GM12891 (cell line): ENCODE results near the gene TMEM30A.

Source experiments
- PAX5 ChIP-seq: IDR thresholded peaks from 2 replicates; pipeline ENCODE4 v1.6.1; 2011; ENCODE audit warnings: low read length, moderate library complexity, mild to moderate bottlenecking; ENCODE audit not compliant: insufficient read depth, severe bottlenecking
- POLR2A ChIP-seq: IDR thresholded peaks from 2 replicates; pipeline ENCODE4 v1.6.1; 2011; ENCODE audit warnings: low read depth, low read length, control low read depth
- POLR2AphosphoS5 ChIP-seq: IDR thresholded peaks from 2 replicates; pipeline ENCODE4 v1.6.1; 2011; ENCODE audit warnings: low read depth, low read length, control low read depth
- POU2F2 ChIP-seq: IDR thresholded peaks from 2 replicates; pipeline ENCODE4 v1.6.1; 2011; ENCODE audit warnings: low read depth, mild to moderate bottlenecking, control low read depth, low read length, moderate library complexity
- SPI1 ChIP-seq: IDR thresholded peaks from 2 replicates; pipeline ENCODE4 v1.6.1; 2011; ENCODE audit warnings: low read depth, low read length, control low read depth
- TAF1 ChIP-seq: IDR thresholded peaks from 2 replicates; pipeline ENCODE4 v1.6.1; 2011; ENCODE audit warnings: low read depth, low read length, control low read depth

- TF ChIP-seq POLR2AphosphoS5 (no peak), POLR2A (no peak), TAF1 (no peak), PAX5 (no peak), POU2F2 (no peak), SPI1 (no peak)
Observed at GRCh38 chr6:75213732-75214131, 70.9 kb downstream of the TMEM30A start.
